SH-SY5Y (cell line): ENCODE results near the gene LRRC56.

Experiments used
- GATA2 ChIP-seq: IDR thresholded peaks from 2 replicates; pipeline ENCODE4 v1.6.1; 2011; ENCODE audit warnings: mild to moderate bottlenecking, low read depth, low read length
- GATA3 ChIP-seq: IDR thresholded peaks from 2 replicates; pipeline ENCODE4 v1.6.1; 2011; ENCODE audit warnings: low read depth, mild to moderate bottlenecking, low read length, moderate library complexity

LRRC56 gene

GRCh38 chr11:506995-507726, 30.2 kb upstream of the LRRC56 start, which contains the start of gene RNH1:
Gene RNH1, minus strand, starts transcription at chr11:507242. Its CDS starts 5,080 bp downstream, at chr11:502162.
- TF ChIP-seq GATA2 (no peak), GATA3 (no peak)

GRCh38 chr11:507727-508515, 29.4 kb upstream of the LRRC56 start:
- TF ChIP-seq GATA2, result no peak
- no peak for TF ChIP-seq GATA3

GRCh38 chr11:508956-509355, 28.4 kb upstream of the LRRC56 start:
- TF ChIP-seq GATA3 (no peak), GATA2 (no peak)

GRCh38 chr11:512761-513595, 24.3 kb upstream of the LRRC56 start:
- no peak for TF ChIP-seq GATA2
- no peak for TF ChIP-seq GATA3

GRCh38 chr11:514606-515005, 22.7 kb upstream of the LRRC56 start:
- TF ChIP-seq GATA2, result no peak
- no peak for TF ChIP-seq GATA3

GRCh38 chr11:515131-515530, 22.2 kb upstream of the LRRC56 start:
- TF ChIP-seq GATA2, result no peak
- TF ChIP-seq GATA3, result no peak

GRCh38 chr11:516400-516799, 20.9 kb upstream of the LRRC56 start:
- TF ChIP-seq GATA2, result no peak
- no peak for TF ChIP-seq GATA3

- TF ChIP-seq GATA2, result no peak
- TF ChIP-seq GATA3, result no peak
These were observed 18.7 kb upstream of the LRRC56 start for GRCh38 chr11:518463-519202.

GRCh38 chr11:520428-521176, 16.7 kb upstream of the LRRC56 start:
- TF ChIP-seq GATA2, result no peak
- no peak for TF ChIP-seq GATA3

- no peak for TF ChIP-seq GATA3
- no peak for TF ChIP-seq GATA2
These were observed 16.1 kb upstream of the LRRC56 start for GRCh38 chr11:521177-521688.

- TF ChIP-seq GATA2, result no peak
- TF ChIP-seq GATA3, result no peak
These were observed 11.1 kb upstream of the LRRC56 start for GRCh38 chr11:526192-526591.

GRCh38 chr11:528166-528814, 9.0 kb upstream of the LRRC56 start:
- no peak for TF ChIP-seq GATA2
